Bronchial epithelial cell (primary cell): ENCODE results near the gene CBFB. TPM values are rescaled to one million over a fixed set of nuclear protein-coding genes. Genes with fewer than 3 reads are reported as not detected.
"Not testable (repeated sequence)": the region's sequence is repeated elsewhere in the genome, so short reads cannot be mapped to it uniquely, and the experiment has no call there.

ENCODE experiments used
- DNase-seq: peaks from one replicate; pipeline ENCODE4 v3.0.0-alpha.2; 2010; ENCODE audit warnings: low read depth
- FAIRE-seq: peaks from 2 replicates; lab custom pipeline; 2011; peaks lifted over from hg19 to GRCh38; lab: Jason Lieb, UNC
- H3K27me3 ChIP-seq: 2 replicates; pipeline ENCODE4 v1.5.1; 2011; ENCODE audit warnings: low read length; ENCODE audit not compliant: control insufficient read depth, insufficient read depth
- H3K36me3 ChIP-seq: 2 replicates; pipeline ENCODE4 v1.5.1; 2011; ENCODE audit warnings: low read length; ENCODE audit not compliant: control insufficient read depth, insufficient read depth
- H3K4me3 ChIP-seq: 2 replicates; pipeline ENCODE4 v1.5.1; 2011; ENCODE audit warnings: mild to moderate bottlenecking, low read depth, low read length, control low read depth
- CTCF ChIP-seq: IDR thresholded peaks from 2 replicates; pipeline ENCODE4 v1.5.1; 2011; ENCODE audit warnings: mild to moderate bottlenecking, moderate library complexity, low read length, control low read depth, inconsistent platforms; ENCODE audit not compliant: insufficient read depth, severe bottlenecking
- total RNA-seq: library from RNA; depleted of rRNA; stranded (reverse); fragments of >200 nt; gene quantifications from 2 replicates; pipeline ENCODE4 v1.2.1, GENCODE V29; 2014

CBFB gene
- total RNA-seq, 1 donor from 2014 or later, result 101 TPM

- Histone ChIP-seq H3K27me3 (no peaks in the 10 kb centered on the region), H3K36me3 (peaks cover 3% of the 10 kb centered on the region), H3K4me3 (no peak overlapping the region)
- no peak for FAIRE-seq
- TF ChIP-seq CTCF, result no peak
- no peak for DNase-seq
Observed at GRCh38 chr16:67040166-67040565, 11.2 kb downstream of the CBFB start.

DNA sequence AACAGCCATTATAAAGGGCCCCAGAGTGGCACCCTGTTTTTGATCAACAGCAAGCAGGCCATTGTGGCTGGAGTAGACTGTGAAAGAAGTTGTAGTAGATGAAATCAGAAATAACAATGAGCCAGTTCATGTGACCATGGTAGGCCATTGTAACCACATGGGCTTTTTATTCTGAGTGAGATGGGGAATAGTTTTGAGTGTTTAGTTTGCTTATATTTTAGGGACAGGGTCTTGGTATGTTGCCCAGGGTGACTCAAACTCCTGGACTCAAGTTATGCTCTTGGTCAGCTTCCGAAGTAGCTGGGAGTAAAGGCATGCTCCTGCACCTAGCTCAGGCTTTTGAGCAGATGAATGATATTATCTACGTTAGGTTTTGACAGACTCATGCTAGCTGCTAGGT, 12.0 kb downstream of the CBFB start:
- FAIRE-seq, result no peak
- Histone ChIP-seq H3K4me3 (no peak overlapping the region), H3K36me3 (peaks cover 3% of the 10 kb centered on the region), H3K27me3 (no peaks in the 10 kb centered on the region)
- no peak for TF ChIP-seq CTCF
- DNase-seq, result no peak

GRCh38 chr16:67041520-67041919, 12.6 kb downstream of the CBFB start:
- not testable (repeated sequence) for H3K27me3 ChIP-seq, H3K36me3 ChIP-seq, FAIRE-seq, DNase-seq, H3K4me3 ChIP-seq

DNA sequence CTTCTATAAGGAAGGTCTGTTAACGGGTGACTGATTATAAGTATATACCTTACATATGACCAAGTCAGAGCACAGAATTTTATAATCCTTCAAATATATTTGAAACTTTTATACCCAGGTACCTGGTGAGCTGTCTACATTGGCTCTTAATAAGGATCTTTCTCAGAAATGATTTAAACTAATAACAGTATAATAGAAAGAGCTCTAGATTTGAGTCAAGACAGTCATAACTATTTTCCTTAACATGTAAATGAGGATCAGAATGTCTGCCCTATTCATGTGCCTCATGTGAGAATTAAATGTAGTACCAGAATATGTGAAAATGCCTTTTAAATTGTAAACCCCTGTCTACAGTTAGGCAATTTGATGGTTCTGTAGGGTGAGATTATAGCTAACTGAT, 14.5 kb downstream of the CBFB start:
- Histone ChIP-seq H3K27me3 (no peaks in the 10 kb centered on the region), H3K4me3 (no peak overlapping the region), H3K36me3 (peaks cover 3% of the 10 kb centered on the region)
- no peak for TF ChIP-seq CTCF
- FAIRE-seq, result no peak
- DNase-seq, result no peak

- H3K36me3 ChIP-seq, result no peaks in the 10 kb centered on the region
- no peaks in the 10 kb centered on the region for H3K27me3 ChIP-seq
- TF ChIP-seq CTCF, result no peak
- no peak overlapping the region for H3K4me3 ChIP-seq
- FAIRE-seq, result no peak
- no peak for DNase-seq
Observed at GRCh38 chr16:67050796-67051195, 21.8 kb downstream of the CBFB start.

DNA sequence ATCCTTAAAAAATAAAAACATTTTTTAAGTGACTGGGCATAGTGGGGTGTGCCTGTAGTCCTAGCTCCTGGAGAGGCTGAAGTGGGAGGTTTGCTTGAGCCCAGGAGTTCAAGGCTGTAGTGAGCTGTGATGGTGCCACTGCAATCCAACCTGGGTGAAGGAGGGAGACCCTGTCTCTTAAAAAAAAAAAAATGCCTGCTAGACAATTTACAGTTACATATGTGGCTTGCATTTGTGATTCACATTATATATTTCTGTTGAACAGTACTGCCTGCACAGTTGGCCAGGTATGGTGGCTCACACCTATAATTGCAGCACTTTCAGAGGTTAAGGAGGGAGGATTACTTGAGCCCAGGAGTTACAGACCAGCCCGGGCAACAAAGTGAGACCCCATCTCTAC, 23.4 kb downstream of the CBFB start:
- FAIRE-seq, result no peak
- TF ChIP-seq CTCF, result no peak

More for the DNA sequence above, 23.4 kb downstream of the CBFB start:
- DNase-seq, result no peak
- Histone ChIP-seq H3K27me3 (no peaks in the 10 kb centered on the region), H3K4me3 (no peak overlapping the region), H3K36me3 (no peaks in the 10 kb centered on the region)
